NCI-H2081 (cell line): Measurements from ENCODE around the gene KCNMA1.

Experiments
- DNase-seq, 2 experiments: peaks; one replicate each; lab custom pipeline; 2025; lab: John Stamatoyannopoulos, UW

KCNMA1 gene

DNA sequence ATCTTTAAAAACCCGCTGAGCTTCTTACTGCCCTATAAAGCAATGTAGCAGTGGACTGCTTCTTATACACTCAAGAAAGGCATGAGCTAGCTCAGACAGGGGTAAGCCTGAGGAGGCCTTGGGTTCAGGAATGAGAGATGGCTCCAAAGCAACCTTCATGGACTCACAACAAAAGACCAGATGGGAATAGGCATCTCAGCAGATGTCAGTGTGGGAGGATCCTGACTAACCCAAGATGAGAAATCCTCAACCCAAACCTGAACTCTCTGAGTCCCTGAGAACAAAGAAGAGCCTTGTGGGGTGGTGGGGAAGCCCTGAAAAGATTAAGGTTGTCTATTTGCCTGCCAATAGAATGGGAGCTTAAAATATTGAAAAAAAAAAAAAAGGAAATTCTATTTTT, 807.4 kb downstream of the KCNMA1 start:
- no peak for DNase-seq

DNA sequence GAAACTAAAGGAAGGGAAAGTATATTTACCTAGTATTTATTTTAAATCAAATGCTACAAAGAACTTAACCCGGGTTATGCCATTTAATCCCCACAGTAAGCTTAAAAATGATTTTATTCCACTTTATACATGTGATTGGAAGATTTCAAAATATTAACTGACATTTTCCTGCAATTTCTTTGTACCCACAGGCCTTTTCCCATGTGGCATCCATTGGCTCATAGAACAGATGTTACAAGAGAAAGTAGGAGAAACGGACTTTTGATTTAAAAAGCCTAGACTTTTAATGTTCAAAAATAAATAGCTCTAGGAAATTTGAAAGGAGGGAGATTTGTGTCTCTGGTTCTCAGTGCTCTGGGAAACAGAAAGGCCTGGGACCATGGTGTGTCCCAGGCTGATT, 807.9 kb downstream of the KCNMA1 start:
- no peak for DNase-seq
